Dedifferentiated amniotic fluid mesenchymal stem cell (primary cell): Measurements from ENCODE around the gene ASTN2.
A peak's percentile ranks its signal among the peaks of the same experiment; 100 is the strongest.

Experiments
- DNase-seq: peaks from one replicate; pipeline ENCODE4 v3.0.0-alpha.2; 2016; ENCODE audit errors: extremely low spot score

ASTN2 gene

GRCh38 chr9:116741086-116741740 lies 673.6 kb downstream of the ASTN2 start:
- DNase-seq: no peak

- peak; percentile 68 for DNase-seq
Measured at GRCh38 chr9:116737152-116737546, 677.7 kb downstream of the ASTN2 start.

- DNase-seq: no peak
Measured at GRCh38 chr9:116736399-116737151, 678.3 kb downstream of the ASTN2 start.

GRCh38 chr9:116733010-116733641 lies 681.7 kb downstream of the ASTN2 start:
- DNase-seq: no peak

GRCh38 chr9:116726602-116727001 lies 688.3 kb downstream of the ASTN2 start:
- DNase-seq: no peak

GRCh38 chr9:116724123-116724522 lies 690.7 kb downstream of the ASTN2 start:
- no peak for DNase-seq

- DNase-seq: no peak
Measured at GRCh38 chr9:116721944-116722343, 692.9 kb downstream of the ASTN2 start.

GRCh38 chr9:116721411-116721810 lies 693.4 kb downstream of the ASTN2 start:
- no peak for DNase-seq

- no peak for DNase-seq
Measured at GRCh38 chr9:116720111-116720510, 694.7 kb downstream of the ASTN2 start.

- no peak for DNase-seq
Measured at GRCh38 chr9:116718111-116718510, 696.7 kb downstream of the ASTN2 start.

- no peak for DNase-seq
Measured at GRCh38 chr9:116717150-116717549, 697.7 kb downstream of the ASTN2 start.

GRCh38 chr9:116716438-116716837 lies 698.4 kb downstream of the ASTN2 start:
- DNase-seq: no peak

- no peak for DNase-seq
Measured at GRCh38 chr9:116715751-116716150, 699.1 kb downstream of the ASTN2 start.

- DNase-seq: no peak
Measured at GRCh38 chr9:116713271-116713670, 701.6 kb downstream of the ASTN2 start.

GRCh38 chr9:116712781-116713180 lies 702.1 kb downstream of the ASTN2 start:
- DNase-seq: no peak

- DNase-seq: no peak
Measured at GRCh38 chr9:116706310-116707290, 708.3 kb downstream of the ASTN2 start.

GRCh38 chr9:116705531-116705930 lies 709.3 kb downstream of the ASTN2 start:
- no peak for DNase-seq

- no peak for DNase-seq
Measured at GRCh38 chr9:116704470-116704869, 710.4 kb downstream of the ASTN2 start.

GRCh38 chr9:116703634-116704033 lies 711.2 kb downstream of the ASTN2 start:
- DNase-seq: no peak

GRCh38 chr9:116701940-116702642 lies 712.8 kb downstream of the ASTN2 start:
- no peak for DNase-seq
